GM13977 (cell line): ENCODE data around the gene AKNA.
"Not testable (repeated sequence)": the region's sequence is repeated elsewhere in the genome, so short reads cannot be mapped to it uniquely, and the experiment has no call there.

Experiments
- DNase-seq: peaks from one replicate; pipeline ENCODE4 v3.0.0; 2012; ENCODE audit warnings: low spot score
- in situ Hi-C: fragments of 300-500 bp; cut with MboI; formaldehyde crosslinking; loops from one replicate; pipeline ENCODE4 v1.12.0; 2022; ENCODE audit warnings: low sequenced_read_pairs, low pct_unique_long_range_greater_than_20kb, mixed read lengths, inconsistent platforms; ENCODE audit not compliant: unreplicated experiment
- TF ChIP-seq, protein P1 (sequence below): IDR thresholded peaks from 2 replicates; pipeline ENCODE4 v1.5.1; 2012; ENCODE audit warnings: mild to moderate bottlenecking, control low read depth; ENCODE audit not compliant: insufficient read depth; ENCODE audit errors: extremely low read depth, missing control alignments

Gene AKNA

DNA sequence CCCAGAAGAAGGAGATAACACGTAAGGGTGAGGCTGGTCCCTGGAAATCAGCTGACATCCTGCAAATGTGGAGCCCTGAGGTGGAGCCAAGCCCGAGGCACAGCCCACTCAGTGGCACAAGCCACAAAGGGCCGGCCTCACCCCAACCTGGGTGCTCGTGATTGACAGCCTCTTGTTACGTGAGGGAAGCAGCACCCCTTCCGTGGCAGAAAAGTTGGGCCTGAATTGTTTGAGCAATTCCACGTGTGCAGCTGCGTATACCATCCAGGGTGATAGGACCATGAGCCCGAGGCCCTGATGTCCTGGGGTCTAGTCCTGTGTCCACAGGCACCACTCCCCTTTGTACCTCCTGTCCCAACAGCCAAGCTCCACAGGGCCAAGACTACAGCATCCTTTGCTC is 53.3 kb downstream of the AKNA start:
- in situ Hi-C loops: no loop called here
- TF ChIP-seq, protein P1, sequence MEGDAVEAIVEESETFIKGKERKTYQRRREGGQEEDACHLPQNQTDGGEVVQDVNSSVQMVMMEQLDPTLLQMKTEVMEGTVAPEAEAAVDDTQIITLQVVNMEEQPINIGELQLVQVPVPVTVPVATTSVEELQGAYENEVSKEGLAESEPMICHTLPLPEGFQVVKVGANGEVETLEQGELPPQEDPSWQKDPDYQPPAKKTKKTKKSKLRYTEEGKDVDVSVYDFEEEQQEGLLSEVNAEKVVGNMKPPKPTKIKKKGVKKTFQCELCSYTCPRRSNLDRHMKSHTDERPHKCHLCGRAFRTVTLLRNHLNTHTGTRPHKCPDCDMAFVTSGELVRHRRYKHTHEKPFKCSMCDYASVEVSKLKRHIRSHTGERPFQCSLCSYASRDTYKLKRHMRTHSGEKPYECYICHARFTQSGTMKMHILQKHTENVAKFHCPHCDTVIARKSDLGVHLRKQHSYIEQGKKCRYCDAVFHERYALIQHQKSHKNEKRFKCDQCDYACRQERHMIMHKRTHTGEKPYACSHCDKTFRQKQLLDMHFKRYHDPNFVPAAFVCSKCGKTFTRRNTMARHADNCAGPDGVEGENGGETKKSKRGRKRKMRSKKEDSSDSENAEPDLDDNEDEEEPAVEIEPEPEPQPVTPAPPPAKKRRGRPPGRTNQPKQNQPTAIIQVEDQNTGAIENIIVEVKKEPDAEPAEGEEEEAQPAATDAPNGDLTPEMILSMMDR: no peak
- DNase-seq: no peak

DNA sequence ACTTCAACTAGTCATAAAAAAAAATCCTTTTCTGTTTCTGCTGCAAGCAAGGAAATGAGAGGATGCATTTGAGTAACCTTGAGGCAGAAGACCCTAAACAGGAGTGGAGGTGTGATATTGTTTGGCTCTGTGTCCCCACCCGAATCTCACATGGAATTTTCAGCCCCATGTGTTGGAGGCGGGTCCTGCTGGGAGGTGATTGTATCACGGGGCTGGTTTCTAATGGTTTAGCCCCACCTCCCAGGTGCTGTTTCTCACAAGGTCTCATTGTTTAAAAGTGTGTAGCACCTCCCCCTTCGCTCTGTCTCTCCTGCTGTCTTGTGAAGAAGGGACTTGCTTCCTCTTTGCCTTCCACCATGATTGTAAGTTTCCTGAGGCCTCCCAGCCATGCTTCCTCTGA is 54.1 kb downstream of the AKNA start:
- DNase-seq, in situ Hi-C loops: not testable (repeated sequence)

DNA sequence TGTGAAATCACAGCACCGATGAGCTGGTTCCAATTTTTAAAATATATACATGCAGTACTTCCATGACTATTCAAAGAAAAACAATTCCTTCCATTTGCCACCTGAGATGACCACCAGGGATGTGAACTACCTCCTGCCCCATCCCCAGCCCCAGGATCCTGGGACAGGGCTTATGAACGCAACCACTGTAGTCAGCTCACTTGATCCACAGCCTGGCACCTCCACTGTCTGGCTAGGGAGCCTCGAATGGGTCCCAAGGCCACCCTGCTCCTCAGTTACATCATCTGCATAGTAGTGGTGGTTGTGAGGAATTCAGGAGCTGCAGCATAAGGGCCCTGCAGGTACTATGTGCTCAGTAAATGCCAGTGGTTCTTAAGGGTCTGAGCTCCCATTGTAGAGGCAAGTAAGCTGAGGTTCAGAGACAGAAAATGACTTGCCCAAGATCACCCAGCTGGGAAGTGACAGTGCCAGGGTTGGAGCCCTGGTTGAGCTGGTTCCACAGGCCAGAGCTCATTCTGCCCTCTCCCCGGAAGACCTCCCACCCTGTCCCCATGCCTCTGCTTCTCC is 55.2 kb downstream of the AKNA start:
- in situ Hi-C loops, DNase-seq: not testable (repeated sequence)

DNA sequence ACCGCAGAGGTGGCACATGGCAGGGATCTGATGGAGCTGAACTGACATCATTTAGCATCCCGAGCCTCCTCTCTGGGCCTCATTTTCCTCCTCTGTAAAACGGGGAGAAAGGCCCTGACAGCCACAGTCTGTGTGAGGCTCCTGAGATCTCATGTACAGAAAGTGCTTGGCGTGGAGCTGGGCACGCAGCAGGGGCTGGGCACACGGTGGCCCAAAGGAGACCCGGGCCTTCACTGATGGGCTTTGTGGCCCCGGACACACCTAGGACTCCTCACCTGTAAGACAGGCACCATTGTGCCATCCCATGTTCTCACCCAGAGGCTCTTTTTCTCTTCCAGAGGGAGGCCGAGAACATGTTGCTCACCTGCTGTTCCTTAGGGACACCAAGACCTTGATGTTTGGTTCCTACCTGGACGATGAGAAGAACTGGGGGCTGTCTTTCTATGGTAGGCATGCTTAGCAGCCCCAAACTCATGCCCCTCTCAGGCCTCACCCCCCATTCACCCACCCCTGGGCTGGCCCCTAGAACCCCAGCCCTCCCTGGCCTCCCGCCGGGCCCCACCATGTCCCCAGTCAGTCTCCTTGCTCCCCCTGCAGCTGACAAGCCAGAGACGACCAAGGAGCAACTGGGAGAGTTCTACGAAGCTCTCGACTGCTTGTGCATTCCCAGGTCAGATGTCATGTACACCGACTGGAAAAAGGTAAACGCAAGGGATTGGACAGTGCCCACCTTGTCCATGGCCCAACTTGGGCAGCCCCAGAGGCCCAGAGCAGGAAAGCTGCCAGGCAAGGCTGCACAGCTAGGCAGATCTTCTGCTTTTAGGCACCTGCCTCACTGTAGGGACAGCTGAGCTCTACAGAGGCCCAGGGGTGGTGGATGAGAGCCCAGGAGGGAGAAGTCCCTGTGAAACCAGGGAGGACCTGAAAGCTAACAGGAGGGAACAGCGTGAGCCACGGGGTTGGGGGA is 56.3 kb downstream of the AKNA start:
- DNase-seq, in situ Hi-C loops: not testable (repeated sequence)

DNA sequence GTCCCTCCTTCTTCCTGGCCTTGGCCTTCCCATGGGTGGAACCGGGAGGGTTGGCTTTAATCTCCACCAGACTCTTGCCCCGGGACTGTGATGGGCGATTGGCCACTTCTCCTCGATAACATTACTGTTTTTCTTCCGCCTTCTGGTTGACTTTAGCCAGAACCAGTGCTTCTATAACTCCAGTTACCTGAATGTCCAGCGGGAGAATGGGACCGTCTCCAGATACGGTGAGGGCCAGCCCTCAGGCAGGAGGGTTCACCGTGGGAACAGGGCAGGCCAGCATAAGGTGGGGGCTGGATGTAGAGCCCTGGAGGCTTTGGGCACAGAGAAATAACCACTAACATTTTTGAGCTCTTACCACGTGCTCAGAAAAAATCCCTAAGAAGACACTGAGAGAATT is 57.1 kb downstream of the AKNA start:
- no peak for DNase-seq
- in situ Hi-C loops: no loop called here

DNA sequence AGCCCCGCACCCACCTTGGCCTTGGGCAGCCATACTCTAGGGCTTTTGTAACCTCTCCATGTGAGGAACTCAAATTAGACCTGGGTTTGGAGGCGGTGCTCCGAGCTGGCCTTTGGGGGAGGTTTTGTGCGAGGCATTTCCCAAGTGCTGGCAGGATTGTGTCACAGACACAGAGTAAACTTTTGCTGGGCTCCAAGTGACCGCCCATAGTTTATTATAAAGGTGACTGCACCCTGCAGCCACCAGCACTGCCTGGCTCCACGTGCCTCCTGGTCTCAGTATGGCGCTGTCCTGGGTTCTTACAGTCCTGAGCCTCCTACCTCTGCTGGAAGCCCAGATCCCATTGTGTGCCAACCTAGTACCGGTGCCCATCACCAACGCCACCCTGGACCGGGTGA is 58.2 kb downstream of the AKNA start, which contains the start of gene ORM2:
Gene ORM2 (plus strand): TSS at position 245 of the 398 bp plus-strand sequence. CDS start 36 bp downstream, at position 281.
- DNase-seq, in situ Hi-C loops: not testable (repeated sequence)

More for the DNA sequence above, 57.1 kb downstream of the AKNA start:
- TF ChIP-seq, protein P1: no peak

DNA sequence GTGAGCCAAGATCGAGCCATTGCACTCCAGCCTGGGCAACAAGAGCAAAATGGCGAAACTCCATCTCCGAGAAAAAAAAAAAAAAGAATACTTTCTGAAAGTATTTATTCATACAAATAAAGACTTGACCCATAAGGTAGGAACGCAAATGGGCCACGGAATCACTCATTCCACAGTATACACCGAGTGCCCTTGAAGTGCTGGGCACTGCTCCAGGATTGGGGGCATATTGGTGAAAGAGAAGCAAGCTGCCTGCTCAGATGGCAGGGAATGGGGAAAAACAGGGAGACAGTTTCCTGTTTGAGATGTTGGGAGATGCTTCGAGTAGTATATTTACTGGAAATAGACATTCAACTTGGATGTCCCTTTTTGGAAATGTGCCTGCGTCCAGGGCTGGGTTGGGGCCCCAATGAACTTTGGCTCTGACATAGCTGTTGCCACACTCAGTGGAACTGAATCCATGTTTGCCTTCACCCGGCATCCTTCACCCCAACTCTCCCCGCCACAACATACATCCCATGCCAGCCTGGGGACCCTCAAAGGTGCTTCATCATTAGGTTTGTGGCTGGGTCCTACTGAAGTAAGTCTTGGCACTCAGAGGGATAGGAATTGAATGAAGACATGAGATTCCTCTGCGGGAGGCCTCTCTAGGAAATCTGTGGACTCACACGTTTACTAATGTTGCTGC is 58.7 kb downstream of the AKNA start:
- in situ Hi-C loops, DNase-seq: not testable (repeated sequence)

DNA sequence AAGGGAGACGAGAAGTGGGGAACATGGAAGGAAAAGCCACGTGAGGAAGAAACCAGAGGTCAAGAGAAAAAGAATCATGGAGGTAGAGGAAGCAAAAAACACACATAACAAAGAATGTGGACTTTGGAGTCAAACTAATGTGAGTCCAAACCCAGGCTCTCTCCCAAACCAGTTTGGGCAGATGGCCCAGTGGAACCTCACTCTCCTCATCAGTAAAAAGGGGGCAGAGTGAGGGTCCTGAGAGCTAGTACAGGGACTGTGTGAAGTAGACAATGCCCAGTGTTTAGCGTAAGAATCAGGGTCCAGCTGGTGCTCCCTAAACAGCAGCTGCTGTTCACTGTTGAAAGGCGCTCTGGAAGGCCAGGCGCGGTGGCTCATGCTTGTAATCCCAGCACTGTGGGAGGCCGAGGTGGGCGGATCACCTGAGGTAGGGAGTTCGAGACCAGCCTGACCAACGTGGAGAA is 59.4 kb downstream of the AKNA start:
- in situ Hi-C loops: not testable (repeated sequence)

DNA sequence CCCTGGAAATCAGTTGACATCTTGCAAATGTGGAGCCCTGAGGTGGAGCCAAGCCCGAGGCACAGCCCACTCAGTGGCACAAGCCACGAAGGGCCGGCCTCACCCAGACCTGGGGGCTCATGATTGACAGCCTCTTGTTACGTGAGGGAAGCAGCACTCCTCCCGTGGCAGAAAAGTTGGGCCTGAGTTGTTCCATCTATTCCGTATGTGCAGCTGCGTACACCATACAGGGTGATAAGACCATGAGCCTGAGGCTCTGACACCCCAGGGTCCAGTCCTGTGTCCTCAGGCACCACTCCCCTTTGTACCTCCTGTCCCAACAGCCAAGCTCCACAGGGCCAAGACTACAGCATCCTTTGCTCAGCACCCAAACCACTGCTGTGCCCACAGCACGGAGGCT is 60.0 kb downstream of the AKNA start:
- DNase-seq: no peak
- TF ChIP-seq, protein P1: no peak
- in situ Hi-C loops: no loop called here

More for the DNA sequence above, 59.4 kb downstream of the AKNA start:
- DNase-seq: not testable (repeated sequence)

DNA sequence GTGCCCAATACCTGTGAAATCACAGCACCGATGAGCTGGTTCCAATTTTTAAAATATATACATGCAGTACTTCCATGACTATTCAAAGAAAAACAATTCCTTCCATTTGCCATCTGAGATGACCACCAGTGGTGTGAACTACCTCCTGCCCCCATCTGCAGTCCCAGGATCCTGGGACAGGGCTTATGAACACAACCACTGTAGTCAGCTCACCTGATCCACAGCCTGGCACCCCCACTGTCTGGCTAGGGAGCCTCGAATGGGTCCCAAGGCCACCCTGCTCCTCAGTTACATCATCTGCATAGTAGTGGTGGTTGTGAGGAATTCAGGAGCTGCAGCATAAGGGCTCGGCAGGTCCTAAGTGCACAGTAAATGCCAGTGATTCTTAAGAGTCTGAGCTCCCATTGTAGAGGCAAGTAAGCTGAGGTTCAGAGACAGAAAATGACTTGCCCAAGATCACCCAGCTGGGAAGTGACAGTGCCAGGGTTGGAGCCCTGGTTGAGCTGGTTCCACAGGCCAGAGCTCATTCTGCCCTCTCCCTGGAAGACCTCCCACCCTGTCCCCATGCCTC is 62.0 kb downstream of the AKNA start:
- in situ Hi-C loops, DNase-seq: not testable (repeated sequence)

DNA sequence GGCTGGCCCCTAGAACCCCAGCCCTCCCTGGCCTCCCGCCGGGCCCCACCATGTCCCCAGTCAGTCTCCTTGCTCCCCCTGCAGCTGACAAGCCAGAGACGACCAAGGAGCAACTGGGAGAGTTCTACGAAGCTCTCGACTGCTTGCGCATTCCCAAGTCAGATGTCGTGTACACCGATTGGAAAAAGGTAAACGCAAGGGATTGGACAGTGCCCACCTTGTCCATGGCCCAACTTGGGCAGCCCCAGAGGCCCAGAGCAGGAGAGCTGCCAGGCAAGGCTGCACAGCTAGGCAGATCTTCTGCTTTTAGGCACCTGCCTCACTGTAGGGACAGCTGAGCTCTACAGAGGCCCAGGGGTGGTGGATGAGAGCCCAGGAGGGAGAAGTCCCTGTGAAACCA is 62.8 kb downstream of the AKNA start:
- in situ Hi-C loops, DNase-seq: not testable (repeated sequence)
